SW 1271 (cell line): ENCODE data around the gene INPPL1.
"Not testable (repeated sequence)": the region's sequence is repeated elsewhere in the genome, so short reads cannot be mapped to it uniquely, and the experiment has no call there.

Experiments
- DNase-seq, 2 experiments: peaks; one replicate each; lab custom pipeline; 2025; lab: John Stamatoyannopoulos, UW

INPPL1 gene

GRCh38 chr11:72224564-72225410, at the start of gene INPPL1:
TSS of gene INPPL1 (plus strand) at chr11:72224767. CDS start at chr11:72224985, 218 bp downstream.
- DNase-seq = no peak

- no peak for DNase-seq
Observed at GRCh38 chr11:72177656-72178055, 46.9 kb upstream of the INPPL1 start.

DNA sequence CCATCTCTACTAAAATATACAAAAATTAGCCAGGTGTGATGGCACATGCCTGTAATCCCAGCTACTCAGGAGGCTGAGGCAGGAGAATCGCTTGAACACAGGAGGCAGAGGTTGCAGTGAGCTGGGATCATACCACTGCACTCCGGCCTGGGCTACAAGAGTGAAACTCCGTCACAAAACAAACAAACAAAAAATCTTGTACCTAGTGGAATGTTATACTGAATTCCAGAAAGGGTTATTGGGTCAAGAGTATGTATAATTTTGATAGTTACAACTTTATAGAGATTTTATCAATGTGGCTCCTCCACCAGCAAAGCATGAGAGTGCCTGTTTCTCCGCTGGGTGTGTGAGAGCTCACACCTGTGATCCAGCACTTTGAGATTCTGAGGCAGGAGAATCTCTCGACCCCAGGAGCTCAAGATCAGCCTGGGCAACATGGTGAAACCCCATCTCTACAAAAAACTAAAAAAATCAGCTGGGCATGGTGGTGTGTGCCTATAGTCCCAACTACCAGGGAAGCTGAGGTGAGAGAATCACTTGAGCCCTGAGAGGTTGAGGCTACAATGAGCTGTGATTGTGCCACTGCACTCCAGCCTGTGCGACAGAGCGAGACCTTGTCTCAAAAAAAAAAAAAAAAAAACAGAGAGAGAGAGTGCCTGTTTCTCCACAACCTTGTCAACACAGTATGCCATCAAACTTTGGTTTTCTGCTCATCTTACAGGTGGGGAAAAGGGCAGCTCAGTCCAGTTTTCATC, 45.3 kb upstream of the INPPL1 start:
- DNase-seq = no peak

DNA sequence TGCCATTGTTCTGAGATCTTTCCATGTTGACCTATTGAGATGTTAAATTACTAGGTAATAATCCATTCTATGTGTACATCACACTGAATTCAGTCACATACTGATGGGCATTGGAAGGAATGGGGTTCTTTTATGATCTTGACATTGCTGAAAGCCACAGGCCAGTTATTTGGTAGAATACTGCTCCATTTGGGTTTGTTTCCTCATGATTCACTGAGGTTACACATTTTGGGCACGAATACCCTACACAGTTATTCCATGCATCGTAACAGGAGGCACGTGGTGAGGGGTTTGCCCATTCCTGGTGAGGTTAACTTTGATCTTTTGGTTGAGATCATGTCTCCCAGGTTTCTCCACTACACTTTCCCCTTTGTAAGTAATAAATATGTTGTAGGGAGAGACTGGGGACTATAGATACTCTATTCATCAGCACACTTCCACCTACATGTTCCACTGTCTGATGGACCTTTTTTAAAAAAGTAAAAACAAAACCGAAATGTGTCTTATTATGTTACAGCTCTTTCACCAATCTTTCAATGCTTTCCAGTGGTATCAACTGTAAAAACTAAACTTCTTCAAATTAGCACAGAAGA, 44.7 kb upstream of the INPPL1 start:
- DNase-seq = no peak

DNA sequence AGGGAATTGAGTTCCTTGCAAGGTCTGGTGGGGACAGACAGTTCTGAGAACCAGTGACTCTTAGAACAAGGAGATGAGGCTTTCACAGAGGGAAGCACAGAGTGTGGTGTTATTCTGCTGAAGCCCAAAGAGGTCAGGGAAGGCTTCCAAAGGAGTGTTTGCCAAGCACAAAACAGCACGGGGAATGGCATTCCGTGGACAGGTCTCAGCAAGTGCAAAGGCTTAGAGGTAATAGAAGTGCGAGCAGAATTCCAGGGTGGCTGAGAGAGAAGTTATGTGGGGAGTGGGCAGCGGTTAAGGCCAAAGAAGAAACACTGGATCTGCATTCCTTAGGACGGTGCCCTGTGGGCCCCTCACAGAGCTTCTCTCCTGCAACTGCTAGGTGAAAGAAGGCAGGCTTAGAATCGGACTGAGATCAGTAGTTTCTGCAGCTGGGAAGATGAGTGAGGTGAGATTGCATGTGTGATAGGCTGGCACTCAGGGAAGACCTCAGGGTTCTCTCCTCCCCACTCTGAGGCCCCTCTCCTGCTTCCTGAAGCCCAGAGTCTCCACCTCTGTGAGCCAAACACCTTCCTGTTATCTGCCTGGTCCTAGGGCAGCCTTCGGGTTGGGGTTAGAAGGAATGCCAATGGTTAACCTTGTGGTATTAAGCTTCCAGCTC, 43.5 kb upstream of the INPPL1 start:
- DNase-seq = not testable (repeated sequence)

- DNase-seq = not testable (repeated sequence)
Observed at GRCh38 chr11:72181553-72181958, 43.0 kb upstream of the INPPL1 start.

DNA sequence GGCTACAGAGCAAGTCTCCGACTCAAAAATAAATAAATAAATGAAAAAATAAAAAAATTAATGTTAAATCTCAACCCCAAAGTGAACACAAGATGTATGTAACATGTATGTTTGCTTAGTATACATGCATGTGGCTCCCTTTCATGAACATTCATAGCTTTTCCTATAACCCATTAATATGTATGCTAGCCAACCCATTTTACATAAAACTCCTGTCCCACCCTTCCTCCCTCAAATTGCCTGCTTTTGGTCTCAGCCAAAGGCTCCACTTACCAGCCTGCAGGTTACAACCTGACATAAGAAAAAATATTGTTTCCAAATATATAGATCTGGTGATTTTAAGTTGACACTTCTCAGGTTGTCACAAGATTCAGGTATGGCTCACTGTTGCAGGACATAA, 36.3 kb upstream of the INPPL1 start:
- DNase-seq = no peak

GRCh38 chr11:72189455-72190250, 34.9 kb upstream of the INPPL1 start:
- DNase-seq = no peak

GRCh38 chr11:72190631-72191071, 33.9 kb upstream of the INPPL1 start:
- no peak for DNase-seq

- DNase-seq = no peak
Observed at GRCh38 chr11:72191961-72192381, 32.6 kb upstream of the INPPL1 start, which contains the start of gene FOLR1. TSS of gene FOLR1 (plus strand) at chr11:72192140. CDS start at chr11:72192174, 34 bp downstream.

GRCh38 chr11:72195518-72196270, 28.9 kb upstream of the INPPL1 start:
- DNase-seq = no peak

GRCh38 chr11:72201445-72201844, 23.1 kb upstream of the INPPL1 start:
- not testable (repeated sequence) for DNase-seq

- DNase-seq = no peak
Observed at GRCh38 chr11:72202571-72202970, 22.0 kb upstream of the INPPL1 start.

GRCh38 chr11:72203163-72203562, 21.4 kb upstream of the INPPL1 start:
- DNase-seq = no peak

- DNase-seq = no peak
Observed at GRCh38 chr11:72204886-72205285, 19.7 kb upstream of the INPPL1 start.

GRCh38 chr11:72206794-72207193, 17.8 kb upstream of the INPPL1 start:
- not testable (repeated sequence) for DNase-seq

- DNase-seq = no peak
Observed at GRCh38 chr11:72208281-72208680, 16.3 kb upstream of the INPPL1 start.

DNA sequence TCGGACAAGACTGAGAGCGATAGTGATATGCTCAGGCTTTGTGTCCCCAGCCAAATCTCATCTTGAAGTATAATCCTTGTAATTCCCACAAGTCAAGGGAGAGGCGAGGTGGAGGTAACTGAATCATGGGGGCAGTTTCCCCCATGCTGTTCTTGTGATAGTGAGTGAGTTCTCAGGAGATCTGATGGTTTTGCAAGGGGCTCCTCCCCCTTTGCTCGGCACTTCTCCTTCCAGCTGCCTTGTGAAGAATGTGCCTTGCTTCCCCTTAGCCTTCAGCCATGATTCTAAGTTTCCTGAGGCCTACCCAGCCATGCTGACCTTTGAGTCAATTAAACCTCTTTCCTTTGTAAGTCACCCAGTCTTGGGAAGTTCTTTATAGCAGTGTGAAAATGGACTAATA, 15.5 kb upstream of the INPPL1 start:
- no peak for DNase-seq

- DNase-seq = no peak
Observed at GRCh38 chr11:72216638-72217037, 7.9 kb upstream of the INPPL1 start, which contains the start of gene FOLR2. TSS of gene FOLR2 (plus strand) at chr11:72216794. CDS start at chr11:72218585, 1,791 bp downstream.

DNA sequence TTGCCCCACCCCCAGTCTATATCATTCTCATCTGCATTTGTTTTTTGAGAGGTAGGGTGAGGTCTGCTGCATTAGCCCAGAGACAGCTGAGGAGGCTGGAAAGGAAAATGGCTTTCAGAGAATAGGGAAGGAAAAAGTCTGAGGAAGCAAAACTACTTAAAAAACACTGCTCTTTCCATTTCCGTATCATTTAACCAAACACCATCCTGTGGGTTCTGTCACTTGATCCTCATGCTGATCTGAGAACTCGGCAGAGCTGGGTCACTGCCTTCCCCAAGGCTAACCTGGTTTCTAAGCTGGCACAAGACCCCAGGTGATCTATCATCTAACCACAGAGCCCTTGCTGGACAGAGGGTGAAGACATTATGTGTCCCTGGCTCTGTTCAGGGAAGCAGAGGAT, 6.7 kb upstream of the INPPL1 start:
- DNase-seq = no peak
